Fibroblast of lung (primary cell): Measurements from ENCODE around the gene MRPL37.

Experiments
- CTCF ChIP-seq, 2 donors: IDR thresholded peaks in 1 of 2; conservative IDR thresholded peaks in 1 of 2; 1 replicate in 1 of 2; 2 replicates in 1 of 2; pipeline ENCODE4 v1.5.1; 2011 to 2012; ENCODE audit warnings: low read length in 2 of 2, control low read depth in 1 of 2, inconsistent platforms in 1 of 2, low read depth in 1 of 2, mild to moderate bottlenecking in 1 of 2
- EZH2 ChIP-seq: IDR thresholded peaks from 2 replicates; pipeline ENCODE4 v1.5.1; 2012; ENCODE audit warnings: low read length, control low read depth, mild to moderate bottlenecking; ENCODE audit errors: missing control alignments

- no peak for TF ChIP-seq CTCF (conservative IDR thresholded peaks at IDR 0.05 in 1 of 2, IDR thresholded peaks at IDR 0.05 in 1 of 2; ENCODE audit: low read depth in 1 of 2, low read length in 2 of 2)
- TF ChIP-seq EZH2: no peak
Observed at GRCh38 chr1:54186056-54186455, 13.9 kb upstream of the MRPL37 start.
